Natural killer cell treated with Interleukin-12 subunit alpha and Interleukin-12 subunit beta and Interleukin-15 and Interleukin-18, amount 100 ng/mL, for 72 hours (primary cell): ENCODE results near the gene PLXNA4. TPM values are rescaled to one million over a fixed set of nuclear protein-coding genes. Genes with fewer than 3 reads are reported as not detected.

Experiments
- ATAC-seq, 2 donors: fragments of 150-1000 bp; cut with Tn5 transposase in 1 of 2; sonication (Bioruptor Pico), chemical (Tn5 transposase) in 1 of 2; 2 replicates each; pipeline ENCODE4 v1.10.0; 2021
- DNase-seq: peaks from one replicate; pipeline ENCODE4 v3.0.0; 2022; ENCODE audit warnings: low spot score
- H3K27ac Mint-ChIP-seq, 2 donors: 1 replicate in 1 of 2; 2 replicates in 1 of 2; pipeline ENCODE4 v1.8.0; 2022; ENCODE audit warnings: mixed read lengths in 2 of 2, mild to moderate bottlenecking in 1 of 2, moderate library complexity in 1 of 2
- H3K27me3 Mint-ChIP-seq, 2 donors: 1 replicate in 1 of 2; 2 replicates in 1 of 2; pipeline ENCODE4 v1.8.0; 2022; ENCODE audit warnings: mixed read lengths in 2 of 2
- H3K36me3 Mint-ChIP-seq: one replicate; pipeline ENCODE4 v1.8.0; 2022; ENCODE audit warnings: mixed read lengths
- H3K4me1 Mint-ChIP-seq, 2 donors: 1 replicate in 1 of 2; 2 replicates in 1 of 2; pipeline ENCODE4 v1.8.0; 2022; ENCODE audit warnings: low read depth in 2 of 2, mixed read lengths in 2 of 2, mild to moderate bottlenecking in 1 of 2
- H3K4me3 Mint-ChIP-seq: one replicate; pipeline ENCODE4 v1.8.0; 2022; ENCODE audit warnings: mixed read lengths
- H3K9me3 Mint-ChIP-seq: 2 replicates; pipeline ENCODE4 v1.8.0; 2022; ENCODE audit warnings: mixed read lengths
- total RNA-seq, 2 donors: library from RNA; stranded (reverse); gene quantifications; one replicate each; pipeline ENCODE4 v1.2.3, GENCODE V29; 2022

Gene PLXNA4
- total RNA-seq, 2 donors from 2014 or later: 0.14 to 0.21 TPM

- no peaks in the 10 kb centered on the region for H3K27me3 Mint-ChIP-seq
- H3K27ac Mint-ChIP-seq: peak overlapping the region in 1 of 2 donors; percentile 11
- ATAC-seq: peak in 1 of 2 donors; percentile 20
- DNase-seq: no peak
- H3K4me3 Mint-ChIP-seq: no peak overlapping the region
- no peaks in the 10 kb centered on the region for H3K36me3 Mint-ChIP-seq
- H3K4me1 Mint-ChIP-seq: peaks cover 15 to 32% of the 10 kb centered on the region in 2 donors
- H3K9me3 Mint-ChIP-seq: no peaks in the 10 kb centered on the region
These were observed 66.6 kb downstream of the PLXNA4 start for GRCh38 chr7:132509643-132510042.

- Mint-ChIP-seq H3K4me3 (no peak overlapping the region), H3K27ac (peak overlapping the region in 1 of 2 donors; percentile 11), H3K9me3 (no peaks in the 10 kb centered on the region), H3K36me3 (no peaks in the 10 kb centered on the region), H3K4me1 (peaks cover 15 to 35% of the 10 kb centered on the region in 2 donors), H3K27me3 (no peaks in the 10 kb centered on the region)
- DNase-seq: no peak
- ATAC-seq: peak; percentile 60 to 81
These were observed 67.4 kb downstream of the PLXNA4 start for GRCh38 chr7:132508724-132509353.

- DNase-seq (no peak), ATAC-seq (no peak)
- Mint-ChIP-seq H3K4me1 (peaks cover 8 to 36% of the 10 kb centered on the region in 2 donors), H3K27ac (no peak overlapping the region), H3K36me3 (no peaks in the 10 kb centered on the region), H3K4me3 (no peak overlapping the region), H3K27me3 (no peaks in the 10 kb centered on the region), H3K9me3 (no peaks in the 10 kb centered on the region)
These were observed 71.4 kb downstream of the PLXNA4 start for GRCh38 chr7:132504852-132505251.

- ATAC-seq (no peak), DNase-seq (no peak)
- Mint-ChIP-seq H3K4me3 (no peak overlapping the region), H3K36me3 (no peaks in the 10 kb centered on the region), H3K9me3 (no peaks in the 10 kb centered on the region), H3K27ac (peak overlapping the region in 1 of 2 donors; percentile 28), H3K27me3 (no peaks in the 10 kb centered on the region), H3K4me1 (peaks cover under 1 to 34% of the 10 kb centered on the region in 2 donors)
These were observed 72.2 kb downstream of the PLXNA4 start for GRCh38 chr7:132504071-132504470.

GRCh38 chr7:132503415-132503814 lies 72.9 kb downstream of the PLXNA4 start:
- Mint-ChIP-seq H3K27me3 (no peaks in the 10 kb centered on the region), H3K9me3 (no peaks in the 10 kb centered on the region), H3K36me3 (no peaks in the 10 kb centered on the region), H3K4me3 (no peak overlapping the region), H3K27ac (peak overlapping the region in 1 of 2 donors; percentile 28), H3K4me1 (peaks cover 0 to 30% of the 10 kb centered on the region in 2 donors)
- ATAC-seq: no peak
- no peak for DNase-seq

- Mint-ChIP-seq H3K27me3 (no peaks in the 10 kb centered on the region), H3K4me3 (no peak overlapping the region), H3K4me1 (peaks cover 0 to 26% of the 10 kb centered on the region in 2 donors), H3K36me3 (no peaks in the 10 kb centered on the region), H3K9me3 (no peaks in the 10 kb centered on the region), H3K27ac (no peak overlapping the region)
- DNase-seq (no peak), ATAC-seq (no peak)
These were observed 74.3 kb downstream of the PLXNA4 start for GRCh38 chr7:132501956-132502355.

GRCh38 chr7:132500727-132501440 lies 75.4 kb downstream of the PLXNA4 start:
- Mint-ChIP-seq H3K9me3 (no peaks in the 10 kb centered on the region), H3K27me3 (no peaks in the 10 kb centered on the region), H3K27ac (no peak overlapping the region), H3K4me1 (peaks cover 0 to 22% of the 10 kb centered on the region in 2 donors), H3K4me3 (no peak overlapping the region), H3K36me3 (no peaks in the 10 kb centered on the region)
- no peak for DNase-seq
- ATAC-seq: no peak

- H3K4me3 Mint-ChIP-seq: no peak overlapping the region
- no peaks in the 10 kb centered on the region for H3K9me3 Mint-ChIP-seq
- no peaks in the 10 kb centered on the region for H3K27me3 Mint-ChIP-seq
- no peaks in the 10 kb centered on the region for H3K36me3 Mint-ChIP-seq
- ATAC-seq: no peak
- peaks cover 0 to 21% of the 10 kb centered on the region in 2 donors for H3K4me1 Mint-ChIP-seq
- H3K27ac Mint-ChIP-seq: peak overlapping the region in 1 of 2 donors; percentile 54
- no peak for DNase-seq
These were observed 76.8 kb downstream of the PLXNA4 start for GRCh38 chr7:132499487-132499886.

GRCh38 chr7:132499065-132499464 lies 77.2 kb downstream of the PLXNA4 start:
- Mint-ChIP-seq H3K36me3 (no peaks in the 10 kb centered on the region), H3K27ac (peak overlapping the region in 1 of 2 donors; percentile 54), H3K9me3 (no peaks in the 10 kb centered on the region), H3K27me3 (no peaks in the 10 kb centered on the region), H3K4me1 (peaks cover 0 to 20% of the 10 kb centered on the region in 2 donors), H3K4me3 (no peak overlapping the region)
- DNase-seq (no peak), ATAC-seq (no peak)

- no peaks in the 10 kb centered on the region for H3K36me3 Mint-ChIP-seq
- no peak overlapping the region for H3K4me3 Mint-ChIP-seq
- DNase-seq: no peak
- no peaks in the 10 kb centered on the region for H3K27me3 Mint-ChIP-seq
- ATAC-seq: no peak
- H3K9me3 Mint-ChIP-seq: no peaks in the 10 kb centered on the region
- no peak overlapping the region for H3K27ac Mint-ChIP-seq
- H3K4me1 Mint-ChIP-seq: peaks cover 0 to 22% of the 10 kb centered on the region in 2 donors
These were observed 78.0 kb downstream of the PLXNA4 start for GRCh38 chr7:132498319-132498718.

- Mint-ChIP-seq H3K27ac (no peak overlapping the region), H3K4me3 (no peak overlapping the region), H3K9me3 (no peaks in the 10 kb centered on the region), H3K4me1 (peaks cover 0 to 26% of the 10 kb centered on the region in 2 donors), H3K36me3 (no peaks in the 10 kb centered on the region), H3K27me3 (no peaks in the 10 kb centered on the region)
- ATAC-seq: no peak
- no peak for DNase-seq
These were observed 79.2 kb downstream of the PLXNA4 start for GRCh38 chr7:132497098-132497497.

GRCh38 chr7:132495936-132496335 lies 80.3 kb downstream of the PLXNA4 start:
- no peaks in the 10 kb centered on the region for H3K9me3 Mint-ChIP-seq
- DNase-seq (no peak), ATAC-seq (no peak)
- H3K36me3 Mint-ChIP-seq: no peaks in the 10 kb centered on the region
- no peak overlapping the region for H3K27ac Mint-ChIP-seq
- H3K27me3 Mint-ChIP-seq: no peaks in the 10 kb centered on the region
- peaks cover 0 to 27% of the 10 kb centered on the region in 2 donors for H3K4me1 Mint-ChIP-seq
- no peak overlapping the region for H3K4me3 Mint-ChIP-seq

GRCh38 chr7:132494474-132494873 lies 81.8 kb downstream of the PLXNA4 start:
- peaks cover 11 to 31% of the 10 kb centered on the region in 2 donors for H3K4me1 Mint-ChIP-seq
- no peak overlapping the region for H3K27ac Mint-ChIP-seq
- no peaks in the 10 kb centered on the region for H3K27me3 Mint-ChIP-seq
- DNase-seq (peak; percentile 49), ATAC-seq (no peak)
- no peak overlapping the region for H3K4me3 Mint-ChIP-seq
- no peaks in the 10 kb centered on the region for H3K36me3 Mint-ChIP-seq
- H3K9me3 Mint-ChIP-seq: no peaks in the 10 kb centered on the region

- Mint-ChIP-seq H3K4me3 (no peak overlapping the region), H3K27ac (no peak overlapping the region), H3K9me3 (peaks cover 4% of the 10 kb centered on the region), H3K4me1 (peaks cover 26 to 42% of the 10 kb centered on the region in 2 donors), H3K36me3 (no peaks in the 10 kb centered on the region), H3K27me3 (no peaks in the 10 kb centered on the region)
- no peak for DNase-seq
- ATAC-seq: no peak
These were observed 83.3 kb downstream of the PLXNA4 start for GRCh38 chr7:132492823-132493445.
